Naive thymus-derived CD4-positive, alpha-beta T cell (primary cell): ENCODE data around the gene GOT1. TPM values are rescaled to one million over a fixed set of nuclear protein-coding genes. Genes with fewer than 3 reads are reported as not detected.

Experiments used
- polyA plus RNA-seq, 2 donors: library from polyadenylated mRNA; unstranded; fragments of 300-500 nt; fragmentation: Illumina TruSeq; gene quantifications; one replicate each; pipeline ENCODE4 v1.2.3, GENCODE V29; 2021
- total RNA-seq, 6 experiments: library from RNA in 5 of 6; stranded (reverse) in 5 of 6; gene quantifications; 1 replicate in 5 of 6; 2 replicates in 1 of 6; pipeline ENCODE4 v1.2.3 and lab custom pipeline; 2021 to 2026

The GOT1 gene
- total and polyA plus RNA-seq, 7 experiments from 2014 or later, result 8.0 to 22.2 (median 12.2) TPM

Other genes with a start within 250 kb of the GOT1 start
- gene HPSE2, start 194.8 kb downstream of the GOT1 start, total RNA-seq, result not detected
- gene HPSE2, start 194.8 kb downstream of the GOT1 start, polyA plus RNA-seq, result not detected
- 1 to 10 TPM in 1 of 5 experiments, under 1 TPM in 4; 0.24 to 1.9 (median 0.57) TPM for gene CNNM1, start 101.3 kb downstream of the GOT1 start, total RNA-seq
- under 1 TPM; 0.12 to 0.30 TPM for gene CNNM1, start 101.3 kb downstream of the GOT1 start, polyA plus RNA-seq
- not detected for gene NKX2-3, start 102.3 kb upstream of the GOT1 start, total RNA-seq
- gene NKX2-3, start 102.3 kb upstream of the GOT1 start, polyA plus RNA-seq, result not detected
- gene SLC25A28, start 189.8 kb upstream of the GOT1 start, total RNA-seq, result 100 to 1,000 TPM in 1 of 5 experiments, 10 to 100 TPM in 4; 66.0 to 101 (median 90.4) TPM
- 10 to 100 TPM; 21.3 to 37.2 TPM for gene SLC25A28, start 189.8 kb upstream of the GOT1 start, polyA plus RNA-seq
- gene ENTPD7, start 228.9 kb upstream of the GOT1 start, total RNA-seq, result 1 to 10 TPM; 2.5 to 6.6 (median 3.4) TPM
- 1 to 10 TPM in 1 of 2 donors, under 1 TPM in 1; 0.47 to 1.7 TPM for gene ENTPD7, start 228.9 kb upstream of the GOT1 start, polyA plus RNA-seq